Spleen (tissue), 11 donors: ENCODE results near the gene CASP3. TPM values are rescaled to one million over a fixed set of nuclear protein-coding genes. Genes with fewer than 3 reads are reported as not detected.
A peak's percentile ranks its signal among the peaks of the same experiment; 100 is the strongest.

Experiments
- DNase-seq: peaks from one replicate; pipeline ENCODE4 v3.0.0-alpha.2; 2020
- H3K27ac ChIP-seq, 8 donors: fragments of 200-600 bp; sonication (generic) in 7 of 8; 1 replicate in 4 of 8; 2 replicates in 4 of 8; pipeline versions ENCODE4 v1.5.0 to v1.8.0; 2016 to 2021; ENCODE audit warnings: inconsistent platforms in 4 of 8, mild to moderate bottlenecking in 4 of 8, moderate library complexity in 1 of 8
- H3K27me3 ChIP-seq, 7 donors: fragments of 200-600 bp; sonication (generic) in 6 of 7; replicated peaks in 1 of 7; 1 replicate in 4 of 7; 2 replicates in 3 of 7; pipeline versions ENCODE4 v1.5.0 to v1.8.0; 2016 to 2021; ENCODE audit warnings: inconsistent platforms in 3 of 7, mild to moderate bottlenecking in 1 of 7
- H3K36me3 ChIP-seq, 6 donors: fragments of 200-600 bp; sonication (generic) in 5 of 6; 1 replicate in 4 of 6; 2 replicates in 2 of 6; pipeline versions ENCODE4 v1.5.0 to v1.8.0; 2016 to 2021; ENCODE audit warnings: inconsistent platforms in 2 of 6
- H3K4me1 ChIP-seq, 6 donors: fragments of 200-600 bp; sonication (generic) in 5 of 6; 1 replicate in 3 of 6; 2 replicates in 3 of 6; pipeline versions ENCODE4 v1.5.0 to v1.8.0; 2016 to 2021; ENCODE audit warnings: inconsistent platforms in 3 of 6
- H3K4me3 ChIP-seq, 8 donors: fragments of 200-600 bp; sonication (generic) in 7 of 8; 1 replicate in 4 of 8; 2 replicates in 4 of 8; pipeline versions ENCODE4 v1.5.0 to v1.8.0; 2016 to 2021; ENCODE audit warnings: inconsistent platforms in 4 of 8, mild to moderate bottlenecking in 4 of 8, moderate library complexity in 2 of 8
- H3K9me3 ChIP-seq, 8 donors: fragments of 200-600 bp; sonication (generic) in 7 of 8; 1 replicate in 4 of 8; 2 replicates in 4 of 8; pipeline versions ENCODE4 v1.5.0 to v1.8.0; 2016 to 2021; ENCODE audit warnings: inconsistent platforms in 4 of 8
- CTCF ChIP-seq, 11 experiments: fragments of 200-600 bp in 7 of 11; fragments of 450-650 bp in 4 of 11; sonication (generic) in 4 of 11; IDR thresholded peaks in 8 of 11; conservative IDR thresholded peaks in 3 of 11; 1 replicate in 7 of 11; 2 replicates in 4 of 11; pipeline versions ENCODE4 v1.4.0 to v1.8.0; 2016 to 2021; ENCODE audit warnings: antibody characterized with exemption in 11 of 11, inconsistent platforms in 4 of 11, mild to moderate bottlenecking in 1 of 11
- POLR2A ChIP-seq, 3 donors: fragments of 450-650 bp; IDR thresholded peaks; one replicate each; pipeline ENCODE4 v1.5.1; 2017; ENCODE audit warnings: antibody characterized with exemption in 3 of 3, mild to moderate bottlenecking in 1 of 3
- POLR2AphosphoS5 ChIP-seq, 3 donors: sonication (generic); formaldehyde crosslinking; IDR thresholded peaks; one replicate each; pipeline ENCODE4 v1.5.1; 2017; ENCODE audit warnings: antibody characterized with exemption in 3 of 3
- WGBS, 5 donors: extraction: QIAGEN DNeasy Blood & Tissue Kit in 3 of 5; methylation state at CpG; one replicate each; pipeline versions ENCODE4 v1.1.5 to v1.1.7; 2013 to 2018; 5-methylcytosine and 5-hydroxymethylcytosine counted together
- intact Hi-C: fragments of 100-400 bp; cut with DNase I; formaldehyde crosslinking; loops from one replicate; pipeline ENCODE4 v1.15.0; 2023; ENCODE audit warnings: low total_unique reads
- polyA plus RNA-seq, 3 donors: library from polyadenylated mRNA; stranded (reverse); fragments of 200-250 nt; gene quantifications; one replicate each; pipeline ENCODE4 v1.2.1, GENCODE V29; 2013
- total RNA-seq, 7 donors: library from RNA; depleted of rRNA in 3 of 7; stranded (reverse); fragments of >200 nt in 3 of 7; fragmentation: NEBNext Ultra II Directional in 4 of 7; extraction: Animal tissue kit (Norgen Biotek cat#: 25700) in 4 of 7; gene quantifications; one replicate each; pipeline versions ENCODE4 v1.1.0 to v1.2.1, GENCODE V29; 2016 to 2021
- donor health status: healthy with polysubstance abuse.
- donor health status: DM: no; HTN: no; CAD: no; lungs with moderate emphysema.
- donor health status: DM: no; HTN: no; CAD: no.
- donor health status: Bipolar disorder and iron deficiency.
- donor health status: healthy.
- donor health status: DM: no; HTN: no; CAD: no.
- donor health status: DM: yes; HTN: yes; CAD: no.

CASP3 gene
- total and polyA plus RNA-seq, 10 donors: 12.1 to 48.3 (median 29.7) TPM

DNA sequence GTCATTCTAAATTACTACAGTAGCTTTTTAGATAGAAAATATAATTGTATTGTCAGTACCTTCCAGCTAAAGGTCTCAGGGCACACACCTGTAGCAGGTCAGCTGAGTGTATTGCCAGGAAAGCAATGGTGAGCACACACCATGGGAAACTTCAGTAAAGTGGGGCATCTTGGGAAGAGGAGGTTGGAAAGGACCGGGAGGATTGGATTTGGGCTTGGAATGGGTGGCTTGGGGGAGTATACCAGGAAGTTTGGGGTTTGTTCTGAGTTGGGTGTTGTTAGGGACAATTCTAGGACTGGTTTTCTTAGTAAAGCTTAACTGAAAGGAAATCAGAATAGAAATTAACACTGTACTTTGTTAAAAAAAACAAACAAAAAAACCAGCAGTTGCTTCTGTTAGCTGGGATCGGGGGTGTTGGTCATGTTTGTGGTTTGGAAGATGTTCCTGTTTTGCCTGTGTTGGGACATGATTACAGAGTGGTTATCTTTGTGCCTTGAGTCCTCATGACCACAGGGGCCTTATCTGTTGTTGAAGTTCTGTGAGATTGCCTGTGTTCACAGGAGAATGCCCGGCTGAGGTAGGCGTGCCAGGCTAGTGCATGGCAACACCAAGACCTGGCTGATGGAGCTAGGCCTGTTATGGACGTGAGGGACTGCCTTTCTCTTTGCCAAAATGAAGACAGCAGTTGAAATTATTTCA is 35.4 kb upstream of the CASP3 start:
- no peak for DNase-seq
- Histone ChIP-seq H3K27ac (peak overlapping the region in 4 of 8 donors; percentile 26 to 73 (median 62)), H3K4me1 (peaks cover 0 to 28% (median 0%) of the 10 kb centered on the region in 6 donors), H3K9me3 (no peaks in the 10 kb centered on the region), H3K4me3 (peak overlapping the region in 1 of 8 donors; percentile 21), H3K27me3 (no peaks in the 10 kb centered on the region), H3K36me3 (peaks cover 0 to 51% (median 0%) of the 10 kb centered on the region in 6 donors)
- WGBS, 5 donors: 30 to 56% (median 46%) methylated on average over 5 of the region's 5 CpGs
- intact Hi-C loops: no loop called here
- TF ChIP-seq POLR2AphosphoS5 (IDR thresholded peaks at IDR 0.05): no peak
- no peak for TF ChIP-seq CTCF (IDR thresholded peaks at IDR 0.05 in 8 of 11, conservative IDR thresholded peaks at IDR 0.05 in 3 of 11)
- no peak for TF ChIP-seq POLR2A (IDR thresholded peaks at IDR 0.05)

- WGBS, 5 donors: 86 to 98% (median 95%) methylated on average over 1 of the region's 1 CpG
- Histone ChIP-seq H3K4me3 (no peak overlapping the region), H3K27me3 (no peaks in the 10 kb centered on the region), H3K27ac (no peak overlapping the region), H3K4me1 (peaks cover 0 to 28% (median 0%) of the 10 kb centered on the region in 6 donors), H3K9me3 (no peaks in the 10 kb centered on the region), H3K36me3 (peaks cover 0 to 30% (median 0%) of the 10 kb centered on the region in 6 donors)
- no peak for DNase-seq
- TF ChIP-seq POLR2AphosphoS5 (IDR thresholded peaks at IDR 0.05) (no peak), POLR2A (IDR thresholded peaks at IDR 0.05) (no peak), CTCF (IDR thresholded peaks at IDR 0.05 in 8 of 11, conservative IDR thresholded peaks at IDR 0.05 in 3 of 11) (no peak)
- intact Hi-C loops: no loop called here
Observed at GRCh38 chr4:184681916-184682315, 32.7 kb upstream of the CASP3 start.

GRCh38 chr4:184680698-184681097 is 31.5 kb upstream of the CASP3 start:
- Histone ChIP-seq H3K4me3 (no peak overlapping the region), H3K27me3 (no peaks in the 10 kb centered on the region), H3K27ac (no peak overlapping the region), H3K9me3 (no peaks in the 10 kb centered on the region), H3K36me3 (peaks cover 0 to 18% (median 0%) of the 10 kb centered on the region in 6 donors), H3K4me1 (peaks cover 0 to 28% (median 0%) of the 10 kb centered on the region in 6 donors)
- intact Hi-C loops: no loop called here
- TF ChIP-seq POLR2AphosphoS5 (IDR thresholded peaks at IDR 0.05): no peak
- no peak for TF ChIP-seq CTCF (IDR thresholded peaks at IDR 0.05 in 8 of 11, conservative IDR thresholded peaks at IDR 0.05 in 3 of 11)
- no peak for TF ChIP-seq POLR2A (IDR thresholded peaks at IDR 0.05)
- WGBS, 5 donors: 67 to 75% (median 70%) methylated on average over 9 of the region's 9 CpGs
- DNase-seq: no peak

DNA sequence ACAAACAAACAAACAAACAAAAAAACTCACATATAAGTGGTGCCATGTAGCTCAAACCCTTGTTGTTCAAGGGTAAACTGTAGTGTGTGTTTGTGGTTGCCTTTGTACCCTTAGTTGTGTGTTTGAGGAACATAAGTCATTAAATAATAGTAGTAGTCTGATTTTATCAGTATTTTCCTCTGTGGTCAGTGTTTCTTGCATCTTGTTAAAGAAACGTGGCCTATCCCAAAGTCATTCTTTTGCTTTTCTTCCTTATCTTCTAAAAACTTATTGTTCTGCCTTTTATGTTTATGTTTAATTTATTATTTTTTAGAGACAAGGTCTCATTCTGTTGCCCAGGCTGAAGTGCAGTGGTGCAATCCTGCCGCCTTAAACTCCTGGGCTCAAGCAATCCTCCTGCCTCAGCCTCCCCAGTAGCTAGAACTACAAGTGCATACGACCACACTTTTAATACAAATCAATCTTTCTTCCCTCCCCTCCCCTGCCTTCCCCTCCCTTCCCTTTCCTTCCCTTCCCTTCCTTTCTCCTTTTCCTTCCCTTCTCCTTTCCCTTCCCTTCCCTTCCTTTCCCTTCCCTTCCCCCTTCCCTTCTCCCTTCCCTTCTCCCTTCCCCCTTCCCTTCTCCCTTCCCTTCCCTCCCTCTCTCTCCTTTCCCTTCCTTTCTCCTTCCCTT is 26.7 kb upstream of the CASP3 start:
- intact Hi-C loops: no loop called here
- H3K27ac ChIP-seq: no peak overlapping the region

More for the DNA sequence above, 26.7 kb upstream of the CASP3 start:
- no peaks in the 10 kb centered on the region for H3K9me3 ChIP-seq
- TF ChIP-seq POLR2A (IDR thresholded peaks at IDR 0.05) (no peak), CTCF (IDR thresholded peaks at IDR 0.05 in 8 of 11, conservative IDR thresholded peaks at IDR 0.05 in 3 of 11) (no peak), POLR2AphosphoS5 (IDR thresholded peaks at IDR 0.05) (no peak)
- WGBS, 5 donors: 74 to 89% (median 86%) methylated on average over 3 of the region's 3 CpGs
- peaks cover 0 to 45% (median 17%) of the 10 kb centered on the region in 6 donors for H3K36me3 ChIP-seq
- peaks cover 0 to 7% (median 0%) of the 10 kb centered on the region in 6 donors for H3K4me1 ChIP-seq
- H3K4me3 ChIP-seq: no peak overlapping the region
- DNase-seq: no peak
- no peaks in the 10 kb centered on the region for H3K27me3 ChIP-seq
